HEK293 (cell line): ENCODE measurements around the gene HMGXB4.

ENCODE experiments used
- CTCF ChIA-PET: fragments of 350-600 bp; formaldehyde crosslinking; extraction: SDS; loops from one replicate; lab custom pipeline; 2021; ENCODE audit warnings: antibody characterized with exemption; lab: Yijun Ruan, JAX
- POLR2A ChIA-PET: fragments of 300-600 bp; formaldehyde crosslinking; extraction: SDS; loops from one replicate; lab custom pipeline; 2020; ENCODE audit warnings: antibody characterized with exemption, inconsistent platforms; lab: Yijun Ruan, JAX
- H3K27ac ChIP-seq: fragments of 200-500 bp; sonication (Bioruptor generic); 2 replicates; pipeline ENCODE4 v1.5.1; 2014; ENCODE audit warnings: low read depth, low read length, control low read depth, inconsistent platforms; ENCODE audit errors: extremely low read depth
- H3K36me3 ChIP-seq, 2 experiments: fragments of 200-500 bp in 1 of 2; sonication (Bioruptor generic) in 1 of 2; 1 replicate in 1 of 2; 2 replicates in 1 of 2; pipeline ENCODE4 v1.5.1; 2014 to 2017; ENCODE audit warnings: inconsistent platforms in 2 of 2, low read length in 2 of 2; ENCODE audit not compliant: control insufficient read depth in 2 of 2, insufficient read depth in 1 of 2
- H3K4me1 ChIP-seq: fragments of 200-500 bp; sonication (Bioruptor generic); 2 replicates; pipeline ENCODE4 v1.5.1; 2014; ENCODE audit warnings: mild to moderate bottlenecking, low read length, inconsistent platforms; ENCODE audit not compliant: control insufficient read depth, insufficient read depth
- H3K4me3 ChIP-seq: 2 replicates; pipeline ENCODE4 v1.5.1; 2011; ENCODE audit warnings: low read depth, mild to moderate bottlenecking, control low read depth, low read length, moderate library complexity
- H3K9me3 ChIP-seq: fragments of 200-500 bp; sonication (Bioruptor generic); 2 replicates; pipeline ENCODE4 v1.5.1; 2014; ENCODE audit warnings: low read depth, low read length, inconsistent platforms; ENCODE audit not compliant: control insufficient read depth, insufficient read depth
- CTCF ChIP-seq: fragments of 450-650 bp; formaldehyde crosslinking; IDR thresholded peaks from 2 replicates; pipeline ENCODE4 v1.5.1; 2016; ENCODE audit warnings: missing biosample characterization, missing genetic modification characterization
- MEIS1 ChIP-seq: sonication (generic); formaldehyde crosslinking; IDR thresholded peaks from 2 replicates; pipeline ENCODE4 v1.8.1; 2022; ENCODE audit warnings: missing genetic modification reagents, mild to moderate bottlenecking, borderline replicate concordance
- MYNN ChIP-seq: fragments of 450-650 bp; formaldehyde crosslinking; IDR thresholded peaks from 2 replicates; pipeline ENCODE4 v1.5.1; 2016; ENCODE audit warnings: missing biosample characterization, missing genetic modification characterization, borderline replicate concordance
- OSR2 ChIP-seq: fragments of 450-650 bp; formaldehyde crosslinking; IDR thresholded peaks from 2 replicates; pipeline ENCODE4 v1.5.1; 2016; ENCODE audit warnings: missing biosample characterization, missing genetic modification characterization
- PBX3 ChIP-seq: sonication (generic); formaldehyde crosslinking; IDR thresholded peaks from 2 replicates; pipeline ENCODE4 v1.8.1; 2022; ENCODE audit warnings: mild to moderate bottlenecking, moderate library complexity, missing genetic modification reagents
- SCRT1 ChIP-seq: fragments of 450-650 bp; formaldehyde crosslinking; IDR thresholded peaks from 2 replicates; pipeline ENCODE4 v1.5.1; 2016; ENCODE audit warnings: missing biosample characterization, missing genetic modification characterization, borderline replicate concordance
- TSHZ1 ChIP-seq: fragments of 450-650 bp; formaldehyde crosslinking; IDR thresholded peaks from 2 replicates; pipeline ENCODE4 v1.5.1; 2016; ENCODE audit warnings: missing biosample characterization, missing genetic modification characterization, borderline replicate concordance
- ZBTB48 ChIP-seq: fragments of 450-650 bp; formaldehyde crosslinking; IDR thresholded peaks from 2 replicates; pipeline ENCODE4 v1.5.1; 2016; ENCODE audit warnings: missing biosample characterization, missing genetic modification characterization
- ZBTB8A ChIP-seq: fragments of 450-650 bp; formaldehyde crosslinking; IDR thresholded peaks from 2 replicates; pipeline ENCODE4 v1.5.1; 2016; ENCODE audit warnings: missing biosample characterization, missing genetic modification characterization
- ZNF133 ChIP-seq: fragments of 450-650 bp; formaldehyde crosslinking; IDR thresholded peaks from 2 replicates; pipeline ENCODE4 v1.5.1; 2016; ENCODE audit warnings: missing biosample characterization, missing genetic modification characterization
- ZNF16 ChIP-seq: fragments of 450-650 bp; formaldehyde crosslinking; IDR thresholded peaks from 2 replicates; pipeline ENCODE4 v1.5.1; 2016; ENCODE audit warnings: low read depth, missing biosample characterization, missing genetic modification characterization
- ZNF19 ChIP-seq: fragments of 450-650 bp; formaldehyde crosslinking; IDR thresholded peaks from 2 replicates; pipeline ENCODE4; 2016; ENCODE audit warnings: missing biosample characterization, missing genetic modification characterization, low read depth
- ZNF202 ChIP-seq: fragments of 450-650 bp; formaldehyde crosslinking; IDR thresholded peaks from 2 replicates; pipeline ENCODE4 v1.5.1; 2016; ENCODE audit warnings: missing biosample characterization, missing genetic modification characterization, borderline replicate concordance
- ZNF211 ChIP-seq: fragments of 450-650 bp; formaldehyde crosslinking; IDR thresholded peaks from 2 replicates; pipeline ENCODE4 v1.5.1; 2016; ENCODE audit warnings: low read depth, missing biosample characterization, missing genetic modification characterization
- ZNF266 ChIP-seq: fragments of 450-650 bp; formaldehyde crosslinking; IDR thresholded peaks from 2 replicates; pipeline ENCODE4 v1.5.1; 2016; ENCODE audit warnings: missing biosample characterization, missing genetic modification characterization, low read depth
- ZNF302 ChIP-seq: fragments of 450-650 bp; formaldehyde crosslinking; IDR thresholded peaks from 2 replicates; pipeline ENCODE4 v1.5.1; 2016; ENCODE audit warnings: missing biosample characterization, missing genetic modification characterization, low read depth
- ZNF354C ChIP-seq: fragments of 450-650 bp; formaldehyde crosslinking; IDR thresholded peaks from 2 replicates; pipeline ENCODE4 v1.5.1; 2016; ENCODE audit warnings: missing biosample characterization, missing genetic modification characterization, low read depth, borderline replicate concordance
- ZNF426 ChIP-seq: fragments of 450-650 bp; formaldehyde crosslinking; IDR thresholded peaks from 2 replicates; pipeline ENCODE4 v1.5.1; 2017; ENCODE audit warnings: missing biosample characterization, missing genetic modification characterization, mild to moderate bottlenecking, inconsistent platforms, moderate library complexity
- ZNF48 ChIP-seq: fragments of 450-650 bp; formaldehyde crosslinking; IDR thresholded peaks from 2 replicates; pipeline ENCODE4 v1.5.1; 2016; ENCODE audit warnings: missing biosample characterization, missing genetic modification characterization
- ZNF513 ChIP-seq: fragments of 450-650 bp; IDR thresholded peaks from 2 replicates; pipeline ENCODE4 v1.5.1; 2018; ENCODE audit warnings: missing biosample characterization, missing genetic modification characterization
- ZNF514 ChIP-seq: fragments of 450-650 bp; formaldehyde crosslinking; IDR thresholded peaks from 2 replicates; pipeline ENCODE4 v1.5.1; 2016; ENCODE audit warnings: missing biosample characterization, missing genetic modification characterization
- ZNF670 ChIP-seq: fragments of 450-650 bp; formaldehyde crosslinking; IDR thresholded peaks from 2 replicates; pipeline ENCODE4 v1.5.1; 2016; ENCODE audit warnings: missing biosample characterization, missing genetic modification characterization, low read depth
- ZNF704 ChIP-seq: fragments of 450-650 bp; formaldehyde crosslinking; IDR thresholded peaks from 2 replicates; pipeline ENCODE4 v1.5.1; 2016; ENCODE audit warnings: missing biosample characterization, missing genetic modification characterization
- ZNF792 ChIP-seq: fragments of 450-650 bp; formaldehyde crosslinking; IDR thresholded peaks from 2 replicates; pipeline ENCODE4 v1.5.1; 2016; ENCODE audit warnings: missing biosample characterization, missing genetic modification characterization
- TF ChIP-seq, protein P1 (sequence below): fragments of 450-650 bp; formaldehyde crosslinking; IDR thresholded peaks from 2 replicates; pipeline ENCODE4 v1.5.1; 2016; ENCODE audit warnings: missing biosample characterization, missing genetic modification characterization

HMGXB4 gene

GRCh38 chr22:35322126-35322525 is 64.8 kb downstream of the HMGXB4 start:
- no peak for TF ChIP-seq ZNF19 (tag by site-specific recombination)
- no peak for TF ChIP-seq ZNF792
- TF ChIP-seq OSR2 (tag by site-specific recombination), result no peak
- TF ChIP-seq PBX3 (CRISPR knock-in tag), result no peak
- TF ChIP-seq ZNF133, result no peak
- no peak for TF ChIP-seq ZNF670 (tag by site-specific recombination)
- TF ChIP-seq ZNF16 (tag by site-specific recombination), result no peak
- no peak for TF ChIP-seq ZBTB48 (tag by site-specific recombination)
- no peak for TF ChIP-seq ZNF426 (tag by site-specific recombination)
- no peak for TF ChIP-seq ZNF202
- no peak for TF ChIP-seq MEIS1
- TF ChIP-seq ZNF514 (tag by site-specific recombination), result no peak
- no peak for TF ChIP-seq ZNF48
- TF ChIP-seq, protein P1, sequence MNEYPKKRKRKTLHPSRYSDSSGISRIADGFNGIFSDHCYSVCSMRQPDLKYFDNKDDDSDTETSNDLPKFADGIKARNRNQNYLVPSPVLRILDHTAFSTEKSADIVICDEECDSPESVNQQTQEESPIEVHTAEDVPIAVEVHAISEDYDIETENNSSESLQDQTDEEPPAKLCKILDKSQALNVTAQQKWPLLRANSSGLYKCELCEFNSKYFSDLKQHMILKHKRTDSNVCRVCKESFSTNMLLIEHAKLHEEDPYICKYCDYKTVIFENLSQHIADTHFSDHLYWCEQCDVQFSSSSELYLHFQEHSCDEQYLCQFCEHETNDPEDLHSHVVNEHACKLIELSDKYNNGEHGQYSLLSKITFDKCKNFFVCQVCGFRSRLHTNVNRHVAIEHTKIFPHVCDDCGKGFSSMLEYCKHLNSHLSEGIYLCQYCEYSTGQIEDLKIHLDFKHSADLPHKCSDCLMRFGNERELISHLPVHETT (tag by site-specific recombination), result no peak
- TF ChIP-seq TSHZ1, result no peak
- TF ChIP-seq ZNF302 (tag by site-specific recombination), result no peak
- TF ChIP-seq ZNF704, result no peak
- Histone ChIP-seq H3K4me3 (no peak overlapping the region), H3K27ac (no peak overlapping the region), H3K4me1 (no peaks in the 10 kb centered on the region), H3K36me3 (peaks cover 0 to 89% of the 10 kb centered on the region in 2 experiments; a peak in 2 of 3 replicates), H3K9me3 (no peaks in the 10 kb centered on the region)
- ChIA-PET CTCF (no interaction called here), POLR2A (no interaction called here)

DNA sequence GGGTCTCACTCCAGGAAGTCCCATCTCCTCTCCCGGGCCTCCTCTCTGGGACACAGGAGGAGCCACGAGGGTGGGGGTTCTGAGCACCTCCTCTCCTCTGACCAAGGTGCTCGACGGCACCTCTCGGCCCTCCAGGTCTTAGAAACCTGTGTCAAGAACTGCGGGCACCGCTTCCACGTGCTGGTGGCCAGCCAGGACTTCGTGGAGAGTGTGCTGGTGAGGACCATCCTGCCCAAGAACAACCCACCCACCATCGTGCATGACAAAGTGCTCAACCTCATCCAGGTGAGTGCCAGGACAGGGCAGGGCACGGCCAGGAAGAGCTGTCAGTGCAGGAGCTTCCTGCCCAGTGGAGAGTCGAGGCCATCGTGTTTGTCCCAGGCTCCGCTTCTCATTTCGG is 65.6 kb downstream of the HMGXB4 start:
- peaks cover 0 to 92% of the 10 kb centered on the region in 2 experiments; a peak in 2 of 3 replicates for H3K36me3 ChIP-seq
- H3K4me1 ChIP-seq, result no peaks in the 10 kb centered on the region
- no peaks in the 10 kb centered on the region for H3K9me3 ChIP-seq
- H3K27ac ChIP-seq, result no peak overlapping the region
- POLR2A ChIA-PET, result no interaction called here
- H3K4me3 ChIP-seq, result no peak overlapping the region
- CTCF ChIA-PET, result no interaction called here
- no peak for TF ChIP-seq ZNF211
- TF ChIP-seq PBX3 (CRISPR knock-in tag), result no peak
- no peak for TF ChIP-seq SCRT1 (tag by site-specific recombination)
- no peak for TF ChIP-seq ZNF266 (tag by site-specific recombination)
- no peak for TF ChIP-seq ZNF354C (tag by site-specific recombination)
- no peak for TF ChIP-seq ZBTB48 (tag by site-specific recombination)
- no peak for TF ChIP-seq ZBTB8A (tag by site-specific recombination)
- no peak for TF ChIP-seq CTCF (tag by site-specific recombination)
- TF ChIP-seq MYNN, result no peak
- no peak for TF ChIP-seq ZNF513 (tag by site-specific recombination)
